Stomach (tissue), 4 donors: ENCODE data around the gene PRKG1.

ENCODE experiments used
- EP300 ChIP-seq: sonication (generic); formaldehyde crosslinking; IDR thresholded peaks from one replicate; pipeline ENCODE4 v1.6.1; 2017; ENCODE audit warnings: antibody characterized with exemption
- POLR2A ChIP-seq, 4 donors: fragments of 450-650 bp; IDR thresholded peaks; one replicate each; pipeline ENCODE4 v1.6.1; 2016; ENCODE audit warnings: antibody characterized with exemption in 4 of 4, control low read depth in 2 of 4, mild to moderate bottlenecking in 1 of 4, moderate library complexity in 1 of 4
- TF ChIP-seq, protein P1 (sequence below), 7 experiments: fragments of 450-650 bp in 4 of 7; fragments of 200-600 bp in 3 of 7; sonication (generic) in 3 of 7; IDR thresholded peaks; one replicate each; pipeline ENCODE4 v1.5.1; 2016 to 2019; ENCODE audit warnings: antibody characterized with exemption in 7 of 7, control low read depth in 2 of 7, mild to moderate bottlenecking in 1 of 7

DNA sequence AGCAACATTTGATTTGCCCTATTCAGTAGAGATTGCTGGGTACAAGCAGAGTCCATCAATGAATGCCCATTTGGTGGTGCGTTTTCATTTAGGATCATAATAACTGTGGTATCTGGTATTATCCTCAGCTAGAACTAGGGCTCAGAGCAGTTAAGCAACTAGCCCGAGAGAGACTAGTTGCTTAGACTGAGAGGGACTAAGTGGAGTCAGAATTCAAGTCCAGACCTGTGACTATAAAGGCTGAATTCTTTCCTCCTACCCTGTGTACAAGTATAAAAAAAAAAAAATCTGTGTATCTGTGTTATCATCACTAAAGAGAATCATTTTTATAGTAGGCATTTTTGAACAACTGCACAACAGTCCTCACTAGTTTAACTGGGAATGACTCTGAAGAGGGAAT, 1194.5 kb downstream of the PRKG1 start:
- TF ChIP-seq, protein P1, sequence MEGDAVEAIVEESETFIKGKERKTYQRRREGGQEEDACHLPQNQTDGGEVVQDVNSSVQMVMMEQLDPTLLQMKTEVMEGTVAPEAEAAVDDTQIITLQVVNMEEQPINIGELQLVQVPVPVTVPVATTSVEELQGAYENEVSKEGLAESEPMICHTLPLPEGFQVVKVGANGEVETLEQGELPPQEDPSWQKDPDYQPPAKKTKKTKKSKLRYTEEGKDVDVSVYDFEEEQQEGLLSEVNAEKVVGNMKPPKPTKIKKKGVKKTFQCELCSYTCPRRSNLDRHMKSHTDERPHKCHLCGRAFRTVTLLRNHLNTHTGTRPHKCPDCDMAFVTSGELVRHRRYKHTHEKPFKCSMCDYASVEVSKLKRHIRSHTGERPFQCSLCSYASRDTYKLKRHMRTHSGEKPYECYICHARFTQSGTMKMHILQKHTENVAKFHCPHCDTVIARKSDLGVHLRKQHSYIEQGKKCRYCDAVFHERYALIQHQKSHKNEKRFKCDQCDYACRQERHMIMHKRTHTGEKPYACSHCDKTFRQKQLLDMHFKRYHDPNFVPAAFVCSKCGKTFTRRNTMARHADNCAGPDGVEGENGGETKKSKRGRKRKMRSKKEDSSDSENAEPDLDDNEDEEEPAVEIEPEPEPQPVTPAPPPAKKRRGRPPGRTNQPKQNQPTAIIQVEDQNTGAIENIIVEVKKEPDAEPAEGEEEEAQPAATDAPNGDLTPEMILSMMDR (IDR thresholded peaks at IDR 0.05) = no peak
- TF ChIP-seq POLR2A (IDR thresholded peaks at IDR 0.05) (no peak), EP300 (no peak)
